IMR-90 (cell line): Measurements from ENCODE around the gene COX6B2. TPM values are rescaled to one million over a fixed set of nuclear protein-coding genes. Genes with fewer than 3 reads are reported as not detected.
"Not testable (repeated sequence)": the region's sequence is repeated elsewhere in the genome, so short reads cannot be mapped to it uniquely, and the experiment has no call there.

Experiments used
- ATAC-seq: fragments of 200-7000 bp; cut with Tn5 transposase; 2 replicates; pipeline ENCODE4 v1.9.1; 2020; ENCODE audit warnings: low read depth, mild to moderate bottlenecking, moderate library complexity
- BruUV-seq: library from RNA; stranded (reverse); fragments of 400-500 nt; replicated peaks from 2 replicates; lab custom pipeline; 2021; lab: Mats Ljungman, UMichigan
- CTCF ChIA-PET: fragments of 300-600 bp; formaldehyde crosslinking; extraction: SDS; loops from one replicate; lab custom pipeline; 2021; ENCODE audit warnings: antibody characterized with exemption; lab: Yijun Ruan, JAX
- POLR2A ChIA-PET: fragments of 300-600 bp; sonication (Branson Sonifier 250); formaldehyde crosslinking; loops from one replicate; lab custom pipeline; 2022; ENCODE audit warnings: antibody characterized with exemption; ENCODE audit not compliant: unreplicated experiment; lab: Charles Lee
- DNase-seq: peaks from one replicate; pipeline ENCODE4 v3.0.0; 2013
- H2AFZ ChIP-seq: replicated peaks from 2 replicates; pipeline ENCODE3; 2013; ENCODE audit warnings: low read length, mild to moderate bottlenecking; ENCODE audit not compliant: poor library complexity
- H2AK5ac ChIP-seq: 2 replicates; pipeline ENCODE4 v1.6.1; 2013; ENCODE audit warnings: low read depth, low read length, inconsistent platforms
- H2AK9ac ChIP-seq: replicated peaks from 2 replicates; pipeline ENCODE3; 2013; ENCODE audit warnings: mild to moderate bottlenecking, low read depth, low read length, moderate library complexity; ENCODE audit not compliant: poor library complexity
- H2BK120ac ChIP-seq: 2 replicates; pipeline ENCODE4 v1.6.1; 2013; ENCODE audit warnings: low read depth, low read length, inconsistent platforms
- H2BK15ac ChIP-seq: 3 replicates; pipeline ENCODE4 v1.6.1; 2013; ENCODE audit warnings: low read depth, low read length, inconsistent platforms
- H2BK20ac ChIP-seq: 2 replicates; pipeline ENCODE4 v1.6.1; 2013; ENCODE audit warnings: low read depth, mild to moderate bottlenecking, inconsistent platforms, low read length, moderate library complexity
- H2BK5ac ChIP-seq: 2 replicates; pipeline ENCODE4 v1.6.1; 2013; ENCODE audit warnings: mild to moderate bottlenecking, low read depth, low read length, inconsistent platforms; ENCODE audit not compliant: poor library complexity, severe bottlenecking
- H3K14ac ChIP-seq: replicated peaks from 2 replicates; pipeline ENCODE4 v1.6.1; 2013; ENCODE audit warnings: low read depth, low read length, inconsistent platforms
- H3K18ac ChIP-seq: 2 replicates; pipeline ENCODE4 v1.6.1; 2013; ENCODE audit warnings: low read depth, low read length, control low read depth
- H3K23ac ChIP-seq: 2 replicates; pipeline ENCODE4 v1.6.1; 2013; ENCODE audit warnings: low read depth, low read length, inconsistent platforms
- H3K27ac ChIP-seq: 2 replicates; pipeline ENCODE4 v1.5.1; 2013; ENCODE audit warnings: mild to moderate bottlenecking, control low read depth, low read length; ENCODE audit not compliant: insufficient read depth
- H3K27me3 ChIP-seq: 2 replicates; pipeline ENCODE4 v1.6.1; 2013; ENCODE audit warnings: low read length; ENCODE audit not compliant: control insufficient read depth, insufficient read depth
- H3K36me3 ChIP-seq: 2 replicates; pipeline ENCODE4 v1.6.1; 2013; ENCODE audit warnings: low read length, mixed read lengths; ENCODE audit not compliant: control insufficient read depth, insufficient read depth
- H3K4ac ChIP-seq: 2 replicates; pipeline ENCODE4 v1.6.1; 2013; ENCODE audit warnings: low read depth, low read length, inconsistent platforms
- H3K4me1 ChIP-seq: 2 replicates; pipeline ENCODE4 v1.6.1; 2013; ENCODE audit warnings: low read length, mixed read lengths; ENCODE audit not compliant: control insufficient read depth, insufficient read depth
- H3K4me2 ChIP-seq: 2 replicates; pipeline ENCODE4 v1.6.1; 2013; ENCODE audit warnings: low read depth, mild to moderate bottlenecking, control low read depth, low read length, moderate library complexity
- H3K4me3 ChIP-seq: 2 replicates; pipeline ENCODE4 v1.5.1; 2013; ENCODE audit warnings: low read depth, mild to moderate bottlenecking, control low read depth, low read length, moderate library complexity; ENCODE audit not compliant: insufficient read depth
- H3K56ac ChIP-seq: 2 replicates; pipeline ENCODE4 v1.6.1; 2013; ENCODE audit warnings: low read length, inconsistent platforms; ENCODE audit not compliant: insufficient read depth; ENCODE audit errors: extremely low read depth
- H3K79me1 ChIP-seq, 2 experiments: 2 replicates each; pipeline ENCODE4 v1.6.1; 2013; ENCODE audit warnings: low read length in 2 of 2, inconsistent platforms in 1 of 2, low read depth in 1 of 2
- H3K9ac ChIP-seq: 2 replicates; pipeline ENCODE4 v1.6.1; 2013; ENCODE audit warnings: low read depth, low read length, control low read depth
- H3K9me1 ChIP-seq: 2 replicates; pipeline ENCODE4 v1.6.1; 2013; ENCODE audit warnings: low read length, inconsistent platforms; ENCODE audit not compliant: insufficient read depth
- H3K9me3 ChIP-seq: 2 replicates; pipeline ENCODE4 v1.6.1; 2013; ENCODE audit warnings: low read length; ENCODE audit not compliant: control insufficient read depth, insufficient read depth
- H4K20me1 ChIP-seq: 2 replicates; pipeline ENCODE4 v1.6.1; 2013; ENCODE audit warnings: low read length, inconsistent platforms; ENCODE audit not compliant: insufficient read depth
- H4K5ac ChIP-seq: 2 replicates; pipeline ENCODE4 v1.6.1; 2013; ENCODE audit warnings: mild to moderate bottlenecking, low read depth, low read length, control low read depth
- H4K8ac ChIP-seq, 2 experiments: 2 replicates each; pipeline ENCODE4 v1.6.1; 2013; ENCODE audit warnings: low read depth in 2 of 2, low read length in 2 of 2, control low read depth in 1 of 2, inconsistent platforms in 1 of 2
- H4K91ac ChIP-seq: 2 replicates; pipeline ENCODE4 v1.6.1; 2013; ENCODE audit warnings: low read depth, low read length, inconsistent platforms; ENCODE audit not compliant: insufficient read depth
- MAZ ChIP-seq: IDR thresholded peaks from 2 replicates; pipeline ENCODE4 v1.6.1; 2012; ENCODE audit warnings: low read depth, mild to moderate bottlenecking, low read length, improper control_type of control experiment, moderate library complexity, borderline replicate concordance
- MXI1 ChIP-seq: IDR thresholded peaks from 2 replicates; pipeline ENCODE4 v1.6.1; 2012; ENCODE audit warnings: low read depth, mild to moderate bottlenecking, low read length, moderate library complexity, borderline replicate concordance
- POLR2A ChIP-seq: IDR thresholded peaks from 2 replicates; pipeline ENCODE4 v1.6.1; 2012; ENCODE audit warnings: mild to moderate bottlenecking, low read depth, low read length
- RCOR1 ChIP-seq: IDR thresholded peaks from 2 replicates; pipeline ENCODE4 v1.6.1; 2012; ENCODE audit warnings: mild to moderate bottlenecking, low read length, improper control_type of control experiment; ENCODE audit not compliant: insufficient replicate concordance
- USF2 ChIP-seq: fragments of 150-350 bp; IDR thresholded peaks from 2 replicates; pipeline ENCODE4 v1.6.1; 2017; ENCODE audit warnings: mild to moderate bottlenecking, antibody characterized with exemption, low read length, low read depth
- WGBS, 2 experiments: methylation state at CpG; one replicate each; pipeline versions ENCODE4 v1.1.5 to v1.1.7; 2013; ENCODE audit warnings: missing lambda C conversion rate in 2 of 2; ENCODE audit not compliant: insufficient read length in 1 of 2; ENCODE audit errors: extremely low coverage in 2 of 2; 5-methylcytosine and 5-hydroxymethylcytosine counted together
- dilution Hi-C: fragments of 300-500 bp; cut with HindIII; formaldehyde crosslinking; loops from one replicate; pipeline ENCODE4 v1.14.3; 2018; ENCODE audit warnings: low sequenced_read_pairs; ENCODE audit not compliant: unreplicated experiment
- in situ Hi-C: fragments of 300-500 bp; cut with MboI; formaldehyde crosslinking; loops from 3 replicates; pipeline ENCODE4 v1.14.3; 2019; ENCODE audit warnings: low sequenced_read_pairs, inconsistent platforms, mixed read lengths
- intact Hi-C: fragments of 100-400 bp; cut with micrococcal nuclease; formaldehyde crosslinking; loops from 2 replicates; pipeline ENCODE4 v1.10.0; 2022
- polyA plus RNA-seq, 3 experiments: library from polyadenylated mRNA; depleted of rRNA; stranded (reverse); fragments of >200 nt; gene quantifications; 2 replicates each; pipeline ENCODE4 v1.2.3, GENCODE V29; 2012; ENCODE audit warnings: low replicate concordance in 1 of 3
- total RNA-seq: library from RNA; depleted of rRNA; stranded (reverse); fragments of >200 nt; gene quantifications from 2 replicates; pipeline ENCODE4 v1.2.3, GENCODE V29; 2012

The COX6B2 gene
- total and polyA plus RNA-seq, 2 of the 4 experiments (the other 2 are of a cell fraction) = 0.19 TPM; not detected in 1

- no peak for TF ChIP-seq RCOR1
- no peak for TF ChIP-seq USF2
These were observed 18.4 kb downstream of the COX6B2 start (continued) for GRCh38 chr19:55336101-55336500.

DNA sequence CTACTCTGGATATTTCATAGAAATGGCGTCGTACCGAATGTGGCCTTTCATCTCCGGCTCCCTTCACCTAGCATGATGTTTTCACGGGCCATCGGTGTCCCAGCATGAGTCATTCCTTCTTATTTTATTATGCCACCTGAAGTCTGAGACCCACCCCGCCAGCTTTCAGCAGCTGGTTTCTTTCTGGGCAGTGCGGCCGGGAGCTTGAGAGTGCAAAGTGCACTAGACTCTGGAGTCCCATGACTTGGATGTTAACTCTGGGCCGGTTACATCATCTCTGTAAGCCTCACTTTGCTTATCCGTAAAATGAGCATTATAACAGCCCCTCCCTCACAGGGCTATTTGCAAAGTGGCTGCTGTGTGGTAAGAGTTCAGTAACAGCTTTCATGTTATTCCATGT lies 20.6 kb downstream of the COX6B2 start:
- Histone ChIP-seq H2AK5ac (no peak overlapping the region), H2BK5ac (no peak overlapping the region), H3K4ac (no peak overlapping the region), H3K56ac (no peak overlapping the region), H2BK20ac (no peak overlapping the region), H4K5ac (no peak overlapping the region), H3K9me3 (no peaks in the 10 kb centered on the region), H2BK15ac (no peak overlapping the region), H3K79me1 (no peaks in the 10 kb centered on the region), H2BK120ac (no peak overlapping the region), H3K9ac (no peak overlapping the region), H3K27me3 (peaks cover 8% of the 10 kb centered on the region), H2AFZ (no peak overlapping the region), H3K36me3 (no peaks in the 10 kb centered on the region), H3K4me1 (peaks cover 2% of the 10 kb centered on the region), H3K23ac (no peak overlapping the region), H4K8ac (no peak overlapping the region), H3K27ac (no peak overlapping the region), H4K91ac (no peak overlapping the region), H3K4me3 (no peak overlapping the region), H3K18ac (no peak overlapping the region), H3K9me1 (peaks cover 4% of the 10 kb centered on the region; the same call in 1 of the 2 replicates), H3K14ac (no peak overlapping the region), H2AK9ac (no peak overlapping the region), H4K20me1 (no peaks in the 10 kb centered on the region), H3K4me2 (no peak overlapping the region)
- dilution Hi-C loops = no loop called here
- POLR2A ChIA-PET = interaction anchor here (0.6 kb wide), 1 partner anchor 21 kb away, joined by 3 read pairs; no protein-coding TSS in a partner anchor
- in situ Hi-C loops = no loop called here
- TF ChIP-seq MXI1 (no peak), MAZ (no peak), POLR2A (no peak)
- ATAC-seq (no peak), DNase-seq (no peak)
- intact Hi-C loops = no loop called here
- no TSS peak for BruUV-seq
- CTCF ChIA-PET = no interaction called here
- WGBS, 2 experiments = 81% methylated on average over 8 of the region's 11 CpGs; no CpG with 5 or more reads in 1 of the 2 experiments

DNA sequence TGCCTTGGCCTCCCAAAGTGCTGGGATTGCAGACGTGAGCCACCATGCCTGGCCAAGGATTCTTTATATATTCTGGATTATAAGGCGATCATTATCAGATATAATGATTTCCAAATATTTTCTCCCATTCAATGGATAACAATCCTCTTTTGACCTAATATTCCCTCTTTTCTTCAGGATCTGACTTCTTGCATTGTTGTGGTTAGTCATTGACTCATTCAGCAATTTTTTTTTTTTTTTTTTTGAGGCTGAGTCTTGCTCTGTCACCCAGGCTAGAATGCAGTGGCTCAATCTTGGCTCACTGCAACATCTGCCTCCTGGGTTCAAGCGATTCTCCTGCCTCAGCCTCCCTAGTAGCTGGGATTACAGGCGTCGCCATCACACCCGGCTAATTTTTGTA lies 24.7 kb downstream of the COX6B2 start:
- H3K36me3 ChIP-seq, H3K56ac ChIP-seq, H2AK9ac ChIP-seq, H4K8ac ChIP-seq, H4K91ac ChIP-seq, H3K23ac ChIP-seq, H3K18ac ChIP-seq, H3K9me3 ChIP-seq, H3K4me2 ChIP-seq, H3K9me1 ChIP-seq, H3K9ac ChIP-seq, H3K27me3 ChIP-seq, intact Hi-C loops, H2BK5ac ChIP-seq, CTCF ChIA-PET, H2BK15ac ChIP-seq, H2BK20ac ChIP-seq, H3K4me1 ChIP-seq, ATAC-seq, H2BK120ac ChIP-seq, H3K27ac ChIP-seq, in situ Hi-C loops, H3K4ac ChIP-seq, BruUV-seq, H3K4me3 ChIP-seq, H3K79me1 ChIP-seq, dilution Hi-C loops, H2AFZ ChIP-seq, DNase-seq, H4K20me1 ChIP-seq, POLR2A ChIA-PET, H2AK5ac ChIP-seq, H4K5ac ChIP-seq, H3K14ac ChIP-seq: not testable (repeated sequence)
- WGBS, 2 experiments = no CpG with 5 or more reads among the region's 6 CpGs
